ENCODE measurements around the gene YWHAB. TPM values are rescaled to one million over a fixed set of nuclear protein-coding genes. Genes with fewer than 3 reads are reported as not detected.

Gene YWHAB
- total and polyA plus RNA-seq, 2 experiments from 2014 or later = 89.5 to 169 TPM

GRCh38 chr20:44912189-44912588, 26.7 kb downstream of the YWHAB start:
- TF ChIP-seq EZH2 (IDR thresholded peaks at IDR 0.05; ENCODE audit: borderline replicate concordance) = no peak
- TF ChIP-seq CTCF (IDR thresholded peaks at IDR 0.05; ENCODE audit: poor library complexity) = no peak
- no peak for TF ChIP-seq EZH2phosphoT487 (IDR thresholded peaks at IDR 0.05; ENCODE audit: low read depth, severe bottlenecking, unreplicated experiment)
- no peaks in the 10 kb centered on the region for H3K9me3 ChIP-seq (ENCODE audit: low read depth)
- no peak for DNase-seq (ENCODE audit: low spot score)
- H3K9me2 ChIP-seq (replicated peaks; ENCODE audit: insufficient read depth) = no peaks in the 10 kb centered on the region
- H3K79me2 ChIP-seq = no peaks in the 10 kb centered on the region
- H2AFZ ChIP-seq = no peak overlapping the region
- no peaks in the 10 kb centered on the region for H3K27me3 ChIP-seq
- H3K27ac ChIP-seq = no peak overlapping the region
- H3K4me1 ChIP-seq (ENCODE audit: insufficient read depth) = no peaks in the 10 kb centered on the region
- H3K4me2 ChIP-seq = no peak overlapping the region
- H3K4me3 ChIP-seq = no peak overlapping the region
- H4K20me1 ChIP-seq (ENCODE audit: insufficient read depth, poor library complexity, severe bottlenecking) = no peaks in the 10 kb centered on the region
- H3K36me3 ChIP-seq (replicated peaks; ENCODE audit: insufficient read depth, low read depth) = no peaks in the 10 kb centered on the region
- WGBS (ENCODE audit: low lambda C conversion rate, missing lambda C conversion rate) = 92% methylated on average over 2 of the region's 2 CpGs

- H3K9me3 ChIP-seq (ENCODE audit: low read depth) = no peaks in the 10 kb centered on the region
- WGBS (ENCODE audit: low lambda C conversion rate, missing lambda C conversion rate) = 96% methylated on average over 1 of the region's 1 CpG
- no peak for DNase-seq (ENCODE audit: low spot score)
- TF ChIP-seq CTCF (IDR thresholded peaks at IDR 0.05; ENCODE audit: poor library complexity) (no peak), EZH2 (IDR thresholded peaks at IDR 0.05; ENCODE audit: borderline replicate concordance) (no peak), EZH2phosphoT487 (IDR thresholded peaks at IDR 0.05; ENCODE audit: low read depth, severe bottlenecking, unreplicated experiment) (no peak)
- no peaks in the 10 kb centered on the region for H4K20me1 ChIP-seq (ENCODE audit: insufficient read depth, poor library complexity, severe bottlenecking)
- H3K36me3 ChIP-seq (replicated peaks; ENCODE audit: insufficient read depth, low read depth) = no peaks in the 10 kb centered on the region
- no peaks in the 10 kb centered on the region for H3K79me2 ChIP-seq
- H3K27ac ChIP-seq = no peak overlapping the region
- H3K4me2 ChIP-seq = no peak overlapping the region
- H3K9me2 ChIP-seq (replicated peaks; ENCODE audit: insufficient read depth) = no peaks in the 10 kb centered on the region
- H3K27me3 ChIP-seq = no peaks in the 10 kb centered on the region
- no peak overlapping the region for H2AFZ ChIP-seq
- H3K4me3 ChIP-seq = no peak overlapping the region
- no peaks in the 10 kb centered on the region for H3K4me1 ChIP-seq (ENCODE audit: insufficient read depth)
Observed at GRCh38 chr20:44914924-44915323, 29.4 kb downstream of the YWHAB start.

GRCh38 chr20:44916586-44916985, 31.1 kb downstream of the YWHAB start:
- Histone ChIP-seq H2AFZ (no peak overlapping the region), H3K4me2 (no peak overlapping the region), H3K9me3 (ENCODE audit: low read depth) (no peaks in the 10 kb centered on the region), H3K9me2 (replicated peaks; ENCODE audit: insufficient read depth) (no peaks in the 10 kb centered on the region), H3K4me3 (no peak overlapping the region), H3K27ac (no peak overlapping the region), H4K20me1 (ENCODE audit: insufficient read depth, poor library complexity, severe bottlenecking) (no peaks in the 10 kb centered on the region), H3K36me3 (replicated peaks; ENCODE audit: insufficient read depth, low read depth) (no peaks in the 10 kb centered on the region), H3K4me1 (ENCODE audit: insufficient read depth) (no peaks in the 10 kb centered on the region), H3K79me2 (no peaks in the 10 kb centered on the region), H3K27me3 (no peaks in the 10 kb centered on the region)
- DNase-seq (ENCODE audit: low spot score) = no peak
- WGBS (ENCODE audit: low lambda C conversion rate, missing lambda C conversion rate) = 94% methylated on average over 12 of the region's 12 CpGs
- TF ChIP-seq CTCF (IDR thresholded peaks at IDR 0.05; ENCODE audit: poor library complexity) (no peak), EZH2 (IDR thresholded peaks at IDR 0.05; ENCODE audit: borderline replicate concordance) (no peak), EZH2phosphoT487 (IDR thresholded peaks at IDR 0.05; ENCODE audit: low read depth, severe bottlenecking, unreplicated experiment) (no peak)

- no peaks in the 10 kb centered on the region for H3K79me2 ChIP-seq
- H3K4me2 ChIP-seq = no peak overlapping the region
- H3K36me3 ChIP-seq (replicated peaks; ENCODE audit: insufficient read depth, low read depth) = no peaks in the 10 kb centered on the region
- H2AFZ ChIP-seq = no peak overlapping the region
- no peaks in the 10 kb centered on the region for H3K9me3 ChIP-seq (ENCODE audit: low read depth)
- no peaks in the 10 kb centered on the region for H3K4me1 ChIP-seq (ENCODE audit: insufficient read depth)
- WGBS (ENCODE audit: low lambda C conversion rate, missing lambda C conversion rate) = 100% methylated on average over 2 of the region's 2 CpGs
- DNase-seq (ENCODE audit: low spot score) = no peak
- no peak overlapping the region for H3K27ac ChIP-seq
- H3K9me2 ChIP-seq (replicated peaks; ENCODE audit: insufficient read depth) = no peaks in the 10 kb centered on the region
- H4K20me1 ChIP-seq (ENCODE audit: insufficient read depth, poor library complexity, severe bottlenecking) = no peaks in the 10 kb centered on the region
- no peak overlapping the region for H3K4me3 ChIP-seq
- no peaks in the 10 kb centered on the region for H3K27me3 ChIP-seq
- TF ChIP-seq EZH2phosphoT487 (IDR thresholded peaks at IDR 0.05; ENCODE audit: low read depth, severe bottlenecking, unreplicated experiment) (no peak), EZH2 (IDR thresholded peaks at IDR 0.05; ENCODE audit: borderline replicate concordance) (no peak), CTCF (IDR thresholded peaks at IDR 0.05; ENCODE audit: poor library complexity) (no peak)
Observed at GRCh38 chr20:44917399-44917798, 31.9 kb downstream of the YWHAB start.

Data from hepatocyte (in vitro differentiated cells).